Measurements from ENCODE around the gene YIF1B. TPM values are rescaled to one million over a fixed set of nuclear protein-coding genes. Genes with fewer than 3 reads are reported as not detected.

Gene YIF1B
- total RNA-seq, 2 donors from 2014 or later: 28.8 to 58.3 TPM

GRCh38 chr19:38337360-38337653, 21.6 kb upstream of the YIF1B start:
- Histone ChIP-seq H3K27me3 (no peaks in the 10 kb centered on the region), H3K27ac (peak overlapping the region; percentile 89), H3K4me3 (peak overlapping the region; percentile 64), H3K9ac (ENCODE audit: low read depth in 2 of 2, low read length in 2 of 2) (peak overlapping the region; percentile 57 to 77), H3K36me3 (no peaks in the 10 kb centered on the region), H3K9me3 (no peaks in the 10 kb centered on the region), H3K4me1 (no peaks in the 10 kb centered on the region)
- no peak for DNase-seq
- intact Hi-C loops (cut with DNase I): loop anchor here (5.0 kb wide), 1 partner anchor 35 kb away; the partner anchor contains the start of gene PSMD8
- no peak for TF ChIP-seq CTCF (IDR thresholded peaks at IDR 0.05)

GRCh38 chr19:38336638-38337359, 21.1 kb upstream of the YIF1B start:
- H3K27me3 ChIP-seq: no peaks in the 10 kb centered on the region
- H3K4me3 ChIP-seq: peak overlapping the region; percentile 64
- intact Hi-C loops (cut with DNase I): loop anchor here (5.0 kb wide), 1 partner anchor 36 kb away; the partner anchor contains the start of gene PSMD8
- DNase-seq: peak; percentile 98
- H3K36me3 ChIP-seq: no peaks in the 10 kb centered on the region
- TF ChIP-seq CTCF (IDR thresholded peaks at IDR 0.05): no peak
- no peaks in the 10 kb centered on the region for H3K4me1 ChIP-seq
- peak overlapping the region; percentile 89 for H3K27ac ChIP-seq
- H3K9ac ChIP-seq (ENCODE audit: low read depth in 2 of 2, low read length in 2 of 2): peak overlapping the region; percentile 77 to 91
- H3K9me3 ChIP-seq: no peaks in the 10 kb centered on the region

- DNase-seq: peak; percentile 98
- intact Hi-C loops (cut with DNase I): loop anchor here (2.0 to 5.0 kb wide), 3 partner anchors 36 to 101 kb away; partner anchors contain the start of gene PSMD8
- no peak for TF ChIP-seq CTCF (IDR thresholded peaks at IDR 0.05)
Observed at GRCh38 chr19:38335949-38336637, 20.3 kb upstream of the YIF1B start.

GRCh38 chr19:38333245-38333644, 17.5 kb upstream of the YIF1B start:
- Histone ChIP-seq H3K27me3 (no peaks in the 10 kb centered on the region), H3K4me1 (no peaks in the 10 kb centered on the region), H3K4me3 (no peak overlapping the region), H3K36me3 (no peaks in the 10 kb centered on the region), H3K9ac (ENCODE audit: low read depth in 2 of 2, low read length in 2 of 2) (no peak overlapping the region), H3K27ac (no peak overlapping the region), H3K9me3 (no peaks in the 10 kb centered on the region)
- DNase-seq: no peak
- TF ChIP-seq CTCF (IDR thresholded peaks at IDR 0.05): no peak
- intact Hi-C loops (cut with DNase I): no loop called here

More at GRCh38 chr19:38335949-38336637, 20.3 kb upstream of the YIF1B start:
- peak overlapping the region; percentile 77 to 91 for H3K9ac ChIP-seq (ENCODE audit: low read depth in 2 of 2, low read length in 2 of 2)
- no peaks in the 10 kb centered on the region for H3K9me3 ChIP-seq
- H3K4me1 ChIP-seq: no peaks in the 10 kb centered on the region
- H3K27ac ChIP-seq: peak overlapping the region; percentile 89
- no peaks in the 10 kb centered on the region for H3K36me3 ChIP-seq
- no peaks in the 10 kb centered on the region for H3K27me3 ChIP-seq
- H3K4me3 ChIP-seq: peak overlapping the region; percentile 64

GRCh38 chr19:38331728-38332127, 16.0 kb upstream of the YIF1B start:
- Histone ChIP-seq H3K4me1 (no peaks in the 10 kb centered on the region), H3K4me3 (no peak overlapping the region), H3K36me3 (peaks cover 4% of the 10 kb centered on the region), H3K27ac (no peak overlapping the region), H3K9ac (ENCODE audit: low read depth in 2 of 2, low read length in 2 of 2) (no peak overlapping the region), H3K27me3 (no peaks in the 10 kb centered on the region), H3K9me3 (no peaks in the 10 kb centered on the region)
- intact Hi-C loops (cut with DNase I): no loop called here
- DNase-seq: no peak
- TF ChIP-seq CTCF (IDR thresholded peaks at IDR 0.05): no peak

Data from colonic mucosa (tissue), 4 donors.